K562 (cell line): ENCODE measurements around the gene PLEKHA6.

Experiments used
- JUN ChIP-seq, 2 experiments: sonication (generic) in 1 of 2; formaldehyde crosslinking in 1 of 2; IDR thresholded peaks; 2 replicates each; pipeline versions ENCODE4 v1.6.1 to v1.8.0; 2012 to 2022; ENCODE audit warnings: borderline replicate concordance in 2 of 2, mild to moderate bottlenecking in 2 of 2, improper control_type of control experiment in 1 of 2, low read depth in 1 of 2, low read length in 1 of 2, missing genetic modification reagents in 1 of 2
- RFX1 ChIP-seq: fragments of 450-650 bp; IDR thresholded peaks from 2 replicates; pipeline ENCODE4 v1.6.1; 2016; ENCODE audit warnings: mild to moderate bottlenecking, moderate library complexity
- ZNF3 ChIP-seq: fragments of 250-450 bp; sonication (Bioruptor Pico); IDR thresholded peaks from 2 replicates; pipeline ENCODE4 v1.5.0; 2021; ENCODE audit warnings: mild to moderate bottlenecking, moderate library complexity
- ZNF395 ChIP-seq: fragments of 200-800 bp; sonication (Bioruptor generic); IDR thresholded peaks from 2 replicates; pipeline ENCODE4 v1.6.1; 2017; ENCODE audit warnings: missing genetic modification characterization, missing compliant biosample characterization

- TF ChIP-seq ZNF395 (CRISPR knock-in tag): no peak
- no peak for TF ChIP-seq ZNF3
- no peak for TF ChIP-seq JUN (IDR thresholded peaks at IDR 0.05; ENCODE audit: borderline replicate concordance, low read depth, low read length)
- no peak for TF ChIP-seq JUN (CRISPR knock-in tag; IDR thresholded peaks at IDR 0.05; ENCODE audit: borderline replicate concordance)
- no peak for TF ChIP-seq RFX1
Measured at GRCh38 chr1:204254031-204254661, 105.6 kb downstream of the PLEKHA6 start.
